ENCODE measurements around the gene SRXN1. TPM values are rescaled to one million over a fixed set of nuclear protein-coding genes. Genes with fewer than 3 reads are reported as not detected.
A peak's percentile ranks its signal among the peaks of the same experiment; 100 is the strongest.

The SRXN1 gene
- total RNA-seq, 2 experiments from 2014 or later, result 1.2 to 1.4 TPM

GRCh38 chr20:650954-651353, 2.0 kb downstream of the SRXN1 start:
- H3K4me3 ChIP-seq (ENCODE audit: low read length), result no peak overlapping the region
- CTCF ChIA-PET, result no interaction called here
- H3K4me1 ChIP-seq (ENCODE audit: insufficient read depth, low read length), result peaks cover 24% of the 10 kb centered on the region
- peaks cover 0 to 3% of the 10 kb centered on the region in 2 experiments for H3K9me3 ChIP-seq (ENCODE audit: control insufficient read depth in 1 of 2, insufficient read depth in 1 of 2, low read length in 2 of 2)
- no peak overlapping the region for H3K27ac ChIP-seq (ENCODE audit: low read depth in 1 of 2, low read length in 2 of 2)
- no peak overlapping the region for H3K27ac Mint-ChIP-seq
- H3K27me3 Mint-ChIP-seq, result peaks cover 9% of the 10 kb centered on the region
- no peaks in the 10 kb centered on the region for H3K9me3 Mint-ChIP-seq
- ATAC-seq (ENCODE audit: poor library complexity) (no peak), DNase-seq (no peak)
- peaks cover 34% of the 10 kb centered on the region for H3K4me1 Mint-ChIP-seq (ENCODE audit: low read depth)
- H3K4me3 Mint-ChIP-seq, result peak overlapping the region; percentile 84
- intact Hi-C loops (cut with DNase I, micrococcal nuclease), result loop anchor here in 1 of 2 experiments (5.0 kb wide), 1 partner anchor 181 kb away; the partner anchor contains the start of gene FAM110A
- H3K36me3 Mint-ChIP-seq (ENCODE audit: low read depth), result peaks cover 12% of the 10 kb centered on the region
- H3K27me3 ChIP-seq (ENCODE audit: control insufficient read depth in 1 of 2, insufficient read depth in 2 of 2, low read length in 2 of 2), result no peaks in the 10 kb centered on the region
- TF ChIP-seq CTCF (IDR thresholded peaks at IDR 0.05), result no peak
- H3K36me3 ChIP-seq (ENCODE audit: insufficient read depth, low read length), result peaks cover 13% of the 10 kb centered on the region
- POLR2A ChIA-PET, result no interaction called here

GRCh38 chr20:650281-650680, 2.7 kb downstream of the SRXN1 start:
- peak overlapping the region; percentile 25 for H3K27ac Mint-ChIP-seq
- peaks cover 36% of the 10 kb centered on the region for H3K4me1 Mint-ChIP-seq (ENCODE audit: low read depth)
- H3K36me3 ChIP-seq (ENCODE audit: insufficient read depth, low read length), result peaks cover 13% of the 10 kb centered on the region
- no peak for TF ChIP-seq CTCF (IDR thresholded peaks at IDR 0.05)
- no peak overlapping the region for H3K27ac ChIP-seq (ENCODE audit: low read depth in 1 of 2, low read length in 2 of 2)
- peaks cover 0 to 2% of the 10 kb centered on the region in 2 experiments for H3K27me3 ChIP-seq (ENCODE audit: control insufficient read depth in 1 of 2, insufficient read depth in 2 of 2, low read length in 2 of 2)
- CTCF ChIA-PET, result no interaction called here
- H3K4me1 ChIP-seq (ENCODE audit: insufficient read depth, low read length), result peaks cover 31% of the 10 kb centered on the region
- H3K9me3 ChIP-seq (ENCODE audit: control insufficient read depth in 1 of 2, insufficient read depth in 1 of 2, low read length in 2 of 2), result peaks cover 0 to 3% of the 10 kb centered on the region in 2 experiments
- H3K27me3 Mint-ChIP-seq, result peaks cover 2% of the 10 kb centered on the region
- H3K4me3 Mint-ChIP-seq, result peak overlapping the region; percentile 70
- intact Hi-C loops (cut with DNase I, micrococcal nuclease), result loop anchor here in 1 of 2 experiments (5.0 kb wide), 1 partner anchor 182 kb away; the partner anchor contains the start of gene FAM110A
- H3K36me3 Mint-ChIP-seq (ENCODE audit: low read depth), result peaks cover 12% of the 10 kb centered on the region
- H3K4me3 ChIP-seq (ENCODE audit: low read length), result no peak overlapping the region
- ATAC-seq (ENCODE audit: poor library complexity) (no peak), DNase-seq (no peak)
- no peaks in the 10 kb centered on the region for H3K9me3 Mint-ChIP-seq
- POLR2A ChIA-PET, result no interaction called here

- ChIA-PET POLR2A (no interaction called here), CTCF (no interaction called here)
- Histone ChIP-seq H3K9me3 (ENCODE audit: control insufficient read depth in 1 of 2, insufficient read depth in 1 of 2, low read length in 2 of 2) (peaks cover 0 to 3% of the 10 kb centered on the region in 2 experiments), H3K4me1 (ENCODE audit: insufficient read depth, low read length) (peaks cover 26% of the 10 kb centered on the region), H3K27me3 (ENCODE audit: control insufficient read depth in 1 of 2, insufficient read depth in 2 of 2, low read length in 2 of 2) (peaks cover 12% of the 10 kb centered on the region in 2 experiments), H3K4me3 (ENCODE audit: low read length) (no peak overlapping the region), H3K36me3 (ENCODE audit: insufficient read depth, low read length) (peaks cover 13% of the 10 kb centered on the region), H3K27ac (ENCODE audit: low read depth in 1 of 2, low read length in 2 of 2) (no peak overlapping the region)
- Mint-ChIP-seq H3K9me3 (no peaks in the 10 kb centered on the region), H3K27ac (no peak overlapping the region), H3K36me3 (ENCODE audit: low read depth) (peaks cover 12% of the 10 kb centered on the region), H3K4me1 (ENCODE audit: low read depth) (peaks cover 31% of the 10 kb centered on the region), H3K4me3 (no peak overlapping the region), H3K27me3 (peaks cover 14% of the 10 kb centered on the region)
- no peak for TF ChIP-seq CTCF (IDR thresholded peaks at IDR 0.05)
- intact Hi-C loops (cut with DNase I, micrococcal nuclease), result loop anchor here (5.0 kb wide), 2 partner anchors 100 to 290 kb away; no protein-coding TSS in a partner anchor
- DNase-seq, result no peak
- ATAC-seq (ENCODE audit: poor library complexity), result no peak
Observed at GRCh38 chr20:647479-648019, 5.5 kb downstream of the SRXN1 start.

Measured in CD4-positive, alpha-beta T cell (primary cell).